Coronary artery (tissue), 2 donors: Measurements from ENCODE around the gene IL20.

Source experiments
- DNase-seq: peaks from one replicate; pipeline ENCODE4 v3.0.0-alpha.2; 2017; ENCODE audit warnings: low spot score
- H3K27ac ChIP-seq, 2 donors: fragments of 200-600 bp; sonication (generic); one replicate each; pipeline ENCODE4 v1.5.1; 2016 to 2019
- H3K4me3 ChIP-seq: fragments of 200-600 bp; sonication (generic); 2 replicates; pipeline ENCODE4 v1.5.1; 2016; ENCODE audit warnings: mild to moderate bottlenecking, moderate library complexity
- CTCF ChIP-seq: fragments of 200-600 bp; sonication (generic); IDR thresholded peaks from one replicate; pipeline ENCODE4 v1.5.1; 2019; ENCODE audit warnings: antibody characterized with exemption

IL20 gene

GRCh38 chr1:206893380-206893779, 28.0 kb downstream of the IL20 start:
- no peak for TF ChIP-seq CTCF
- H3K27ac ChIP-seq: no peak overlapping the region
- DNase-seq: no peak
- no peak overlapping the region for H3K4me3 ChIP-seq

DNA sequence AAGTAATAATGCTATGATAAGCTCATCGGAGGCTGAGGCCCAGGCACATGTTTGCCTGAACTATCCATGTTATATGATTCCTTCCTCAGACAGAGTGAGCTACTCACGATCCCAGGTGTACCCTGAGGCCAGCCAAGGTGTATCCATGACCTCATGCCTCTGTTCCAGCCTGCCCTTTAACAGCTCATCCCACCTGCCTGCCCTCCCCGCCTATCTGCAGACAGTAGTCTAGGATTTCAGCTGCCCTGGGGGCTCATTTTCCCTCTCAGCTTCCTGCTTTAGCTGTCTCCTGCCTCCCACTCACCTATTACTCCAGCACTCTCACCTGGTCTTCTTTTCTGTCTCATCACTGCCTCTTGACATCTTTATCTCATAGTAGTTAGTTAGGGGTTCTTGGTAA, 29.9 kb downstream of the IL20 start:
- no peak overlapping the region for H3K4me3 ChIP-seq
- no peak for TF ChIP-seq CTCF
- no peak for DNase-seq
- no peak overlapping the region for H3K27ac ChIP-seq

DNA sequence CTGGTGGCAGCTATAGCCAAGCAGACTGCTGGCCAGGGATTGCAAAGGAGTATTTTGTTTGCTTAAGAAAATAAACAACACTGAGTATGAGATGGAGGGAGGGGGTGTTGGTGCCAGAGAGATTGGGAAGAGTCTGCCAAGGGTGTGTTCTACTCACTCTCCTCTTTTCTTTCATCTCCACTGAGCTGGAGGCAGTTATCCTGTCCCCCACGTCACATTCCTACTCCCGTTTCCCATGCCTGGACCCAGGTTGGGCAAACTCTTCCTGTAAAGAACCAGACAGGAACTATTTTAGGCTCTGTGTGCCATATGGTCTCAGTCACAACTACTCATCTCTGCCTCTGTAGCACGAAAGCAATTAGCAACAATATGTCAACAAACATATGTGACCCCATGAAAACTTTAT, 30.4 kb downstream of the IL20 start:
- TF ChIP-seq CTCF: no peak
- no peak for DNase-seq
- H3K27ac ChIP-seq: no peak overlapping the region

GRCh38 chr1:206896261-206896660, 30.8 kb downstream of the IL20 start:
- Histone ChIP-seq H3K27ac (no peak overlapping the region), H3K4me3 (no peak overlapping the region)
- no peak for TF ChIP-seq CTCF
- DNase-seq: no peak

More for the DNA sequence above, 30.4 kb downstream of the IL20 start:
- H3K4me3 ChIP-seq: no peak overlapping the region

- Histone ChIP-seq H3K27ac (no peak within 1 kb of the TSS), H3K4me3 (no peak within 1 kb of the TSS)
- DNase-seq: no peak
- no peak for TF ChIP-seq CTCF
These were observed 31.8 kb downstream of the IL20 start, which contains the start of gene IL24 for GRCh38 chr1:206897175-206897574. TSS of gene IL24 (plus strand) at chr1:206897443. CDS start at chr1:206897833, 390 bp downstream.

GRCh38 chr1:206898089-206898914, 32.9 kb downstream of the IL20 start:
- no peak for DNase-seq
- Histone ChIP-seq H3K4me3 (no peak overlapping the region), H3K27ac (no peak overlapping the region)

More at GRCh38 chr1:206898089-206898914, 32.9 kb downstream of the IL20 start:
- TF ChIP-seq CTCF: no peak
